NCI-H1417 (cell line): Measurements from ENCODE around the gene PAX3.
A peak's percentile ranks its signal among the peaks of the same experiment; 100 is the strongest.

Source experiments
- DNase-seq, 3 experiments: peaks; one replicate each; lab custom pipeline; 2025; lab: John Stamatoyannopoulos, UW

PAX3 gene

GRCh38 chr2:222270396-222270795 is 28.4 kb downstream of the PAX3 start:
- no peak for DNase-seq

- DNase-seq, result no peak
These were observed 29.7 kb downstream of the PAX3 start for GRCh38 chr2:222269132-222269531.

GRCh38 chr2:222268311-222268990 is 30.3 kb downstream of the PAX3 start:
- DNase-seq, result no peak

- no peak for DNase-seq
These were observed 33.9 kb downstream of the PAX3 start for GRCh38 chr2:222264791-222265320.

GRCh38 chr2:222261504-222261903 is 37.3 kb downstream of the PAX3 start:
- no peak for DNase-seq

- DNase-seq, result no peak
These were observed 41.2 kb downstream of the PAX3 start for GRCh38 chr2:222257645-222258044.

- DNase-seq, result no peak
These were observed 42.5 kb downstream of the PAX3 start for GRCh38 chr2:222256250-222256649.

GRCh38 chr2:222255090-222255489 is 43.7 kb downstream of the PAX3 start:
- DNase-seq, result no peak

- no peak for DNase-seq
These were observed 48.5 kb downstream of the PAX3 start for GRCh38 chr2:222250313-222250712.

- no peak for DNase-seq
These were observed 49.4 kb downstream of the PAX3 start for GRCh38 chr2:222249444-222249843.

- no peak for DNase-seq
These were observed 50.0 kb downstream of the PAX3 start for GRCh38 chr2:222248818-222249217.

- no peak for DNase-seq
These were observed 50.5 kb downstream of the PAX3 start for GRCh38 chr2:222248256-222248655.

- no peak for DNase-seq
These were observed 56.3 kb downstream of the PAX3 start for GRCh38 chr2:222242532-222242931.

- peak; percentile 36 to 94 (median 67) for DNase-seq
These were observed 57.5 kb downstream of the PAX3 start for GRCh38 chr2:222241128-222241870.

GRCh38 chr2:222240676-222241049 is 58.1 kb downstream of the PAX3 start:
- DNase-seq, result peak in 2 of 3 experiments; percentile 27 to 62

- peak in 2 of 3 experiments; percentile 45 to 79 for DNase-seq
These were observed 58.7 kb downstream of the PAX3 start for GRCh38 chr2:222239945-222240675.

GRCh38 chr2:222239091-222239490 is 59.7 kb downstream of the PAX3 start:
- peak; percentile 32 to 65 (median 38) for DNase-seq

GRCh38 chr2:222238072-222238471 is 60.7 kb downstream of the PAX3 start:
- no peak for DNase-seq

- DNase-seq, result no peak
These were observed 66.0 kb downstream of the PAX3 start for GRCh38 chr2:222232839-222233238.

GRCh38 chr2:222232372-222232771 is 66.4 kb downstream of the PAX3 start:
- peak in 2 of 3 experiments; percentile 58 to 86 for DNase-seq

GRCh38 chr2:222228054-222228453 is 70.7 kb downstream of the PAX3 start:
- no peak for DNase-seq

GRCh38 chr2:222218786-222219185 is 80.0 kb downstream of the PAX3 start:
- no peak for DNase-seq

GRCh38 chr2:222217712-222218111 is 81.1 kb downstream of the PAX3 start:
- no peak for DNase-seq
